ENCODE results near the gene KIF12.
A peak's percentile ranks its signal among the peaks of the same experiment; 100 is the strongest.

KIF12 gene

GRCh38 chr9:114072184-114073140 lies 26.6 kb downstream of the KIF12 start:
- Histone ChIP-seq H3K4me1 (peaks cover 0 to 18% (median 15%) of the 10 kb centered on the region in 10 experiments; a peak in 18 of 20 replicates), H3K27me3 (no peaks in the 10 kb centered on the region), H3K27ac (no peak overlapping the region), H3K9ac (no peak overlapping the region), H3K36me3 (no peaks in the 10 kb centered on the region; a peak in 3 of 22 replicates), H3K4me3 (no peak overlapping the region), H3K4me2 (no peak overlapping the region), H4K20me1 (no peaks in the 10 kb centered on the region), H3K9me3 (replicated peaks in 1 of 11) (peaks cover 8 to 26% (median 18%) of the 10 kb centered on the region in 11 experiments)
- TF ChIP-seq Cebpa-rat (IDR thresholded peaks at IDR 0.05): no peak

GRCh38 chr9:114071197-114071795 lies 27.8 kb downstream of the KIF12 start:
- Histone ChIP-seq H3K4me3 (no peak overlapping the region), H3K4me2 (no peak overlapping the region), H4K20me1 (no peaks in the 10 kb centered on the region), H3K4me1 (peaks cover 0 to 7% (median 4%) of the 10 kb centered on the region in 10 experiments; a peak in 9 of 20 replicates), H3K27me3 (no peaks in the 10 kb centered on the region), H3K9me3 (replicated peaks in 1 of 11) (peaks cover 8 to 26% (median 18%) of the 10 kb centered on the region in 11 experiments), H3K36me3 (no peaks in the 10 kb centered on the region; a peak in 3 of 22 replicates), H3K9ac (no peak overlapping the region), H3K27ac (no peak overlapping the region)
- no peak for TF ChIP-seq Cebpa-rat (IDR thresholded peaks at IDR 0.05)

GRCh38 chr9:114070188-114071103 lies 28.6 kb downstream of the KIF12 start:
- H3K27ac ChIP-seq: no peak overlapping the region
- H3K9ac ChIP-seq: no peak overlapping the region
- H3K36me3 ChIP-seq: no peaks in the 10 kb centered on the region; a peak in 3 of 22 replicates
- H3K4me3 ChIP-seq: no peak overlapping the region
- no peaks in the 10 kb centered on the region for H4K20me1 ChIP-seq
- no peaks in the 10 kb centered on the region for H3K4me1 ChIP-seq
- peaks cover 8 to 26% (median 18%) of the 10 kb centered on the region in 11 experiments for H3K9me3 ChIP-seq (replicated peaks in 1 of 11)
- H3K27me3 ChIP-seq: no peaks in the 10 kb centered on the region
- TF ChIP-seq Cebpa-rat (IDR thresholded peaks at IDR 0.05): no peak
- H3K4me2 ChIP-seq: no peak overlapping the region; a peak in 1 of 22 replicates

DNA sequence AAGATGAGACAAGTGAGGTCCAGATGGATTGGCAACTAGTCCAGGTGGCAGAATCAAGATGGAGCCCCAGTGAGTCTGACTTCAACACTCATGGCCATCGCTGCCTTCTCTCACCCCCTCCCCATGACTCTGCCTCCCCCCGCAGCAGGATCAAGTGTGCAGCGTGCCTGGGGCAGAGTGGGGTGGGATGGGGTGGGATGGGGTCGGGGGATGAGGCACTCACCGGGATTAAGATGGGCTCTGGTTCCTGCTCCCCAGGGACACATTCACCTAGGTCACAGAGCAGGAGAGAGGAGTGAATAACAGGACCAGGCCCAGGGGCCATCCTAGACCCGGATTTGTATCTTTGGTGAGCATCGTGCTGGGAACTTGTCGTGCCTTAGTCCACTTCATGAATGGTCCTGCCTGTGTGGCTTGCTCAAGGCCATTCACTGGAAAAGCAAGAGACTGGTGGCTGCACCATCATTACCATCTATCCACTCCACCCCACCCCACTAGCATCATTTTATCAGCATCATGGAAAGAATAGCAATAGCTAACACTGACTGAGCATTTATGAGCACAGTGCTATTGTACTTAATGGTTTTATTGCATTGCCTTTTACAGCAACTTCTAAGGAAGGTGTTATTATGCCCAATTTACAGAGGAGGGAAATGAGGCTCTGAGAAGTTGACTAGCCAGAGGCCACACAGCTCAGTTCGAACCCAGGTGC lies 29.5 kb downstream of the KIF12 start:
- Histone ChIP-seq H3K27ac (no peak overlapping the region), H4K20me1 (no peaks in the 10 kb centered on the region), H3K4me1 (no peaks in the 10 kb centered on the region), H3K9ac (no peak overlapping the region), H3K36me3 (no peaks in the 10 kb centered on the region; a peak in 3 of 22 replicates), H3K27me3 (no peaks in the 10 kb centered on the region), H3K4me2 (no peak overlapping the region), H3K4me3 (no peak overlapping the region), H3K9me3 (replicated peaks in 1 of 11) (peaks cover 8 to 26% (median 18%) of the 10 kb centered on the region in 11 experiments)
- TF ChIP-seq Cebpa-rat (IDR thresholded peaks at IDR 0.05): no peak

GRCh38 chr9:114065304-114065703 lies 33.8 kb downstream of the KIF12 start:
- no peak overlapping the region for H3K4me3 ChIP-seq
- H4K20me1 ChIP-seq: no peaks in the 10 kb centered on the region
- peaks cover 18 to 37% (median 30%) of the 10 kb centered on the region in 10 experiments for H3K4me1 ChIP-seq
- no peak overlapping the region for H3K4me2 ChIP-seq
- peaks cover 0 to 4% (median 0%) of the 10 kb centered on the region in 11 experiments; a peak in 3 of 22 replicates for H3K9me3 ChIP-seq (replicated peaks in 1 of 11)
- H3K27ac ChIP-seq: no peak overlapping the region
- TF ChIP-seq Cebpa-rat (IDR thresholded peaks at IDR 0.05): no peak
- H3K36me3 ChIP-seq: no peaks in the 10 kb centered on the region
- H3K9ac ChIP-seq: no peak overlapping the region
- no peaks in the 10 kb centered on the region for H3K27me3 ChIP-seq

DNA sequence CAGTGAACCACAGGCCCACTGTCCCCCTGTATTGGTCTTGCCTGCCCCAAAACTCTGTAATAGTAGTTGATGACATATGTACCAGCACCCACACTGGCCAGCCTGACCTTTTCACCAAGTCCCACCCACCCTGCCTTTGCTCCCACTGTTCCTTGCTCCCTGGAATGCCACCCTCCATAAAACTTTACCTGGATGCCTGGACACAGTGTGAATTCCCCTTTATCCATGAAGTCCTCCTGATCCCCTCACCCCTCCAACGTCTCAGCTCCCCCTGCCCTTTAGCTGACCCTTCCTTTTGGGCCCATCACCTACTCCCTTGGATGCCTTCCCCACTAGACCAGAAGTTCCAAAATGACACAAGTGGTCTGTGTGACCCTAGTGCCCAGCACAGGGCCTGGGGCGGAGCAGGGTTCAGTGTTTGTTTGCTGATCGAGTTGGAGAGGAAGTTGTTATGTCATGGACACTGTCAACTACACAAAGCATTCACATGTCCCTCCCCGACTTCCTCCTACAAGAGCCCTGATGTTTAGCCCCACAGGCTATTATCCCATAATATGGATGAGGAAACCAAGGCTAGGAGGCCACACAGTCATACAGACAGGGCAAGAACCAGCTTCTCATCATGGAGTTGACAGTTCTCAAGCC lies 37.1 kb downstream of the KIF12 start:
- Histone ChIP-seq H3K27me3 (no peaks in the 10 kb centered on the region), H3K9ac (no peak overlapping the region), H3K4me3 (no peak overlapping the region), H3K36me3 (no peaks in the 10 kb centered on the region), H3K4me1 (peaks cover 40 to 71% (median 64%) of the 10 kb centered on the region in 10 experiments), H3K27ac (peak overlapping the region in 6 of 11 experiments; percentile 8 to 88 (median 10); a peak in 3 of 22 replicates), H3K4me2 (peak overlapping the region; percentile 21 to 99 (median 88); a peak in 21 of 22 replicates), H4K20me1 (no peaks in the 10 kb centered on the region; a peak in 1 of 22 replicates), H3K9me3 (replicated peaks in 1 of 11) (peaks cover 0 to 4% (median 0%) of the 10 kb centered on the region in 11 experiments; a peak in 3 of 22 replicates)
- TF ChIP-seq Cebpa-rat (IDR thresholded peaks at IDR 0.05): no peak

- TF ChIP-seq Cebpa-rat (IDR thresholded peaks at IDR 0.05): no peak
- H3K9me3 ChIP-seq (replicated peaks in 1 of 11): peaks cover 0 to 4% (median 0%) of the 10 kb centered on the region in 11 experiments; a peak in 3 of 22 replicates
- H3K36me3 ChIP-seq: no peaks in the 10 kb centered on the region
- peaks cover 46 to 77% (median 71%) of the 10 kb centered on the region in 10 experiments for H3K4me1 ChIP-seq
- peak overlapping the region in 2 of 10 experiments; percentile 27 to 50; a peak in 2 of 20 replicates for H3K4me3 ChIP-seq
- H3K27me3 ChIP-seq: no peaks in the 10 kb centered on the region
- H3K27ac ChIP-seq: peak overlapping the region in 4 of 11 experiments; percentile 83 to 88 (median 86); a peak in 8 of 22 replicates
- H3K4me2 ChIP-seq: peak overlapping the region in 10 of 11 experiments; percentile 9 to 99 (median 88); a peak in 19 of 22 replicates
- H4K20me1 ChIP-seq: no peaks in the 10 kb centered on the region; a peak in 1 of 22 replicates
- H3K9ac ChIP-seq: peak overlapping the region in 2 of 11 experiments; percentile 61 to 70; a peak in 3 of 22 replicates
Observed at GRCh38 chr9:114061292-114061691, 37.8 kb downstream of the KIF12 start.

Measured in BLaER1 treated with 17β-estradiol and CSF1 and Interleukin-3, amounts not matched to agents 10 nM and 100 nM (cell line).